NT2/D1 (cell line): ENCODE measurements around the gene LCN9.

Source experiments
- SUZ12 ChIP-seq: IDR thresholded peaks from 2 replicates; pipeline ENCODE4 v1.6.1; 2011; ENCODE audit not compliant: insufficient read length, insufficient read depth; ENCODE audit errors: extremely low read depth
- ZNF274 ChIP-seq: IDR thresholded peaks from 2 replicates; pipeline ENCODE4 v1.6.1; 2011; ENCODE audit warnings: mild to moderate bottlenecking, low read depth, low read length

- TF ChIP-seq SUZ12 (no peak), ZNF274 (no peak)
Measured at GRCh38 chr9:135662758-135663450, at the start of gene LCN9.
